A549 (cell line): ENCODE data around the gene TMEM9. TPM values are rescaled to one million over a fixed set of nuclear protein-coding genes. Genes with fewer than 3 reads are reported as not detected.

ENCODE experiments used
- ATAC-seq, 2 experiments: fragments of 200-7000 bp in 1 of 2; fragments of >200 bp in 1 of 2; cut with Nextera tagmentation in 1 of 2; cut with Tn5 transposase in 1 of 2; 3 replicates each; pipeline versions ENCODE4 v1.8.0 to v1.9.1; 2018 to 2020; ENCODE audit warnings: mild to moderate bottlenecking in 1 of 2, moderate library complexity in 1 of 2
- CTCF ChIA-PET: fragments of 300-600 bp; sonication (Branson Sonifier 250); formaldehyde crosslinking; extraction: SDS; loops from one replicate; lab custom pipeline; 2021; ENCODE audit warnings: antibody characterized with exemption, inconsistent platforms; lab: Yijun Ruan, JAX
- POLR2A ChIA-PET: fragments of 350-600 bp; formaldehyde crosslinking; extraction: SDS; loops from one replicate; lab custom pipeline; 2021; ENCODE audit warnings: antibody characterized with exemption, inconsistent platforms; lab: Yijun Ruan, JAX
- DNase-seq, 2 experiments: peaks; one replicate each; pipeline versions ENCODE4 v3.0.0 to v3.0.0-alpha.2; 2011 to 2016; ENCODE audit warnings: low read depth in 1 of 2, low spot score in 1 of 2
- FAIRE-seq: peaks from 2 replicates; lab custom pipeline; 2011; peaks lifted over from hg19 to GRCh38; lab: Jason Lieb, UNC
- H3K27ac ChIP-seq, 2 experiments: fragments of >200 bp; sonication (Bioruptor Twin); formaldehyde crosslinking; 3 replicates each; pipeline ENCODE4 v1.5.1; 2016 to 2017
- H3K4me1 ChIP-seq: fragments of >200 bp; sonication (Bioruptor Twin); formaldehyde crosslinking; 3 replicates; pipeline ENCODE4 v1.6.1; 2016
- H3K4me2 ChIP-seq: fragments of >200 bp; sonication (Bioruptor Twin); formaldehyde crosslinking; 3 replicates; pipeline ENCODE4 v1.6.1; 2016
- H3K4me3 ChIP-seq: fragments of >200 bp; sonication (Bioruptor Twin); formaldehyde crosslinking; 3 replicates; pipeline ENCODE4 v1.5.1; 2016
- H3K9me3 ChIP-seq: fragments of >200 bp; sonication (Bioruptor Twin); formaldehyde crosslinking; 3 replicates; pipeline ENCODE4 v1.6.1; 2016
- CEBPB ChIP-seq, 2 experiments: fragments of >200 bp in 1 of 2; sonication (Bioruptor Twin) in 1 of 2; formaldehyde crosslinking in 1 of 2; IDR thresholded peaks; 2 replicates each; pipeline ENCODE4 v1.6.1; 2012 to 2016
- ESRRA ChIP-seq: fragments of 150-350 bp; IDR thresholded peaks from 2 replicates; pipeline ENCODE4 v1.6.1; 2014; ENCODE audit warnings: mild to moderate bottlenecking, low read length, borderline replicate concordance
- FOXS1 ChIP-seq: fragments of 250-450 bp; sonication (Bioruptor Pico); IDR thresholded peaks from 2 replicates; pipeline ENCODE4 v1.5.0; 2020; ENCODE audit warnings: mild to moderate bottlenecking, moderate library complexity
- HDAC2 ChIP-seq: fragments of 200-600 bp; sonication (generic); IDR thresholded peaks from 2 replicates; pipeline ENCODE4 v1.6.1; 2016
- HOXA7 ChIP-seq: fragments of 250-450 bp; sonication (Bioruptor Pico); IDR thresholded peaks from 2 replicates; pipeline ENCODE4 v1.5.0; 2020; ENCODE audit warnings: mild to moderate bottlenecking, moderate library complexity
- JUNB ChIP-seq: fragments of >200 bp; sonication (Bioruptor Twin); formaldehyde crosslinking; IDR thresholded peaks from 2 replicates; pipeline ENCODE4 v1.6.1; 2016
- MYC ChIP-seq: IDR thresholded peaks from 2 replicates; pipeline ENCODE4 v1.6.1; 2012; ENCODE audit warnings: mild to moderate bottlenecking, inconsistent platforms, low read length, improper control_type of control experiment, borderline replicate concordance
- NPAS2 ChIP-seq: fragments of 250-450 bp; sonication (Bioruptor Pico); IDR thresholded peaks from 2 replicates; pipeline ENCODE4 v1.8.0; 2022; ENCODE audit warnings: mild to moderate bottlenecking, moderate library complexity, borderline replicate concordance
- NR3C1 ChIP-seq: fragments of >200 bp; sonication (Bioruptor Twin); formaldehyde crosslinking; IDR thresholded peaks from 3 replicates; pipeline ENCODE4 v1.6.1; 2017
- POLR2AphosphoS2 ChIP-seq: conservative IDR thresholded peaks from 2 replicates; pipeline ENCODE4 v1.6.1; 2012; ENCODE audit warnings: low read length, improper control_type of control experiment, inconsistent platforms
- RAD21 ChIP-seq, 2 experiments: fragments of >200 bp in 1 of 2; sonication (Bioruptor Twin) in 1 of 2; formaldehyde crosslinking in 1 of 2; IDR thresholded peaks in 1 of 2; conservative IDR thresholded peaks in 1 of 2; 2 replicates in 1 of 2; 3 replicates in 1 of 2; pipeline ENCODE4 v1.6.1; 2012 to 2018; ENCODE audit warnings: inconsistent platforms in 1 of 2
- RARB ChIP-seq: fragments of 250-450 bp; sonication (Bioruptor Pico); IDR thresholded peaks from 2 replicates; pipeline ENCODE4 v1.8.0; 2021; ENCODE audit warnings: mild to moderate bottlenecking, moderate library complexity
- REST ChIP-seq: fragments of 200-600 bp; sonication (generic); IDR thresholded peaks from 2 replicates; pipeline ENCODE4 v1.6.1; 2016; ENCODE audit warnings: antibody characterized with exemption, mild to moderate bottlenecking, moderate library complexity
- RNF2 ChIP-seq: fragments of 200-600 bp; sonication (generic); IDR thresholded peaks from 2 replicates; pipeline ENCODE4 v1.6.1; 2016; ENCODE audit warnings: low read depth, mild to moderate bottlenecking, antibody characterized with exemption, moderate library complexity, borderline replicate concordance
- TFCP2L1 ChIP-seq: fragments of 250-450 bp; sonication (Bioruptor Pico); IDR thresholded peaks from 2 replicates; pipeline ENCODE4 v1.5.0; 2021; ENCODE audit warnings: mild to moderate bottlenecking
- WGBS: methylation state at CpG from one replicate; pipeline ENCODE4 v1.1.6; 2017; ENCODE audit errors: missing lambda C conversion rate; 5-methylcytosine and 5-hydroxymethylcytosine counted together
- polyA plus RNA-seq, 4 experiments: library from polyadenylated mRNA; depleted of rRNA in 3 of 4; stranded (reverse); fragments of >200 nt; fragmentation: RNase III in 1 of 4; extraction: RNeasy Plus Mini Kit Qiagen cat#74134 plus additional on column Dnase treatment in 1 of 4; gene quantifications; 2 replicates in 3 of 4; 3 replicates in 1 of 4; pipeline ENCODE4 v1.2.3, GENCODE V29; 2011 to 2017
- TF ChIP-seq, protein P1 (sequence below): IDR thresholded peaks from 2 replicates; pipeline ENCODE4 v1.6.1; 2012; ENCODE audit warnings: low read depth, borderline replicate concordance
- TF ChIP-seq, protein P2 (sequence below): fragments of 450-650 bp; IDR thresholded peaks from 2 replicates; pipeline ENCODE4 v1.6.1; 2014; ENCODE audit warnings: antibody characterized with exemption

Gene TMEM9
- polyA plus RNA-seq, 2 of the 4 experiments (the other 2 are of a cell fraction) = 86.8 to 97.0 TPM

GRCh38 chr1:201092738-201093137, 61.5 kb downstream of the TMEM9 start:
- no peak for ATAC-seq
- POLR2A ChIA-PET = no interaction called here
- FAIRE-seq = no peak

DNA sequence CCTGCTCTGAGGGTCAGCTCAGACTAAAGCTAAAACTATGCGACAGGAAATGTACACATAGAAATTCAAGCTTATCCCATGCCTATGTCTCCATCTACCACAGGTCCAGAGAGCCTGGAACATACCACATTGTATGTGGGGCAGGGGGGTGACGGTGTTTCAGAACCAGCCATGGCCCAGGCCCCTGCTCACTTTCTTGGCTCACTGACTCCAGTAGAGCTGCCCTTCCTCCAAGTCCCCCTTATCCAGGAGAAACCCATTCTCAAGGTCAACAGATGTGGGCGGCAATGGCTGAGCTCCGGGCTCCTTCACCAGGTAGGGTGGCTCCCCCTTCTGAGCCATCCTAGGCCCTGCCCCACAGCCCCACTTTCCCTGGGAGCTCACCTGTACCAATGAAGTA, 63.0 kb downstream of the TMEM9 start:
- DNase-seq = no peak
- H3K4me1 ChIP-seq = no peaks in the 10 kb centered on the region
- TF ChIP-seq RARB (CRISPR knock-in tag) = no peak
- TF ChIP-seq REST = no peak
- TF ChIP-seq, protein P1, sequence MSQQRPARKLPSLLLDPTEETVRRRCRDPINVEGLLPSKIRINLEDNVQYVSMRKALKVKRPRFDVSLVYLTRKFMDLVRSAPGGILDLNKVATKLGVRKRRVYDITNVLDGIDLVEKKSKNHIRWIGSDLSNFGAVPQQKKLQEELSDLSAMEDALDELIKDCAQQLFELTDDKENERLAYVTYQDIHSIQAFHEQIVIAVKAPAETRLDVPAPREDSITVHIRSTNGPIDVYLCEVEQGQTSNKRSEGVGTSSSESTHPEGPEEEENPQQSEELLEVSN = no peak
- TF ChIP-seq POLR2AphosphoS2 = no peak
- TF ChIP-seq MYC = no peak
- no peak for TF ChIP-seq RNF2
- no peak for TF ChIP-seq JUNB
- ATAC-seq = no peak
- ChIA-PET CTCF (interaction anchor here (0.6 to 1.4 kb wide), 3 partner anchors 22 to 1410 kb away, joined by 3 to 4 read pairs (median 3); partner anchors contain the start of gene ASCL5), POLR2A (no interaction called here)
- 79% methylated on average over 4 of the region's 4 CpGs for WGBS
- H3K9me3 ChIP-seq = no peaks in the 10 kb centered on the region
- no peak overlapping the region for H3K27ac ChIP-seq
- H3K4me2 ChIP-seq = no peak overlapping the region
- FAIRE-seq = no peak
- no peak overlapping the region for H3K4me3 ChIP-seq

More at GRCh38 chr1:201092738-201093137, 61.5 kb downstream of the TMEM9 start:
- Histone ChIP-seq H3K4me2 (no peak overlapping the region), H3K4me3 (no peak overlapping the region), H3K27ac (no peak overlapping the region), H3K9me3 (no peaks in the 10 kb centered on the region), H3K4me1 (no peaks in the 10 kb centered on the region)
- DNase-seq = no peak
- WGBS = 59% methylated on average over 3 of the region's 3 CpGs
- TF ChIP-seq HDAC2 (no peak), HOXA7 (CRISPR knock-in tag) (no peak), ESRRA (no peak), NPAS2 (CRISPR knock-in tag) (no peak), MYC (no peak), CEBPB (IDR thresholded peaks at IDR 0.05) (no peak), TFCP2L1 (CRISPR knock-in tag) (no peak), RAD21 (conservative IDR thresholded peaks at IDR 0.05 in 1 of 2, IDR thresholded peaks at IDR 0.05 in 1 of 2) (no peak)
- TF ChIP-seq, protein P2, sequence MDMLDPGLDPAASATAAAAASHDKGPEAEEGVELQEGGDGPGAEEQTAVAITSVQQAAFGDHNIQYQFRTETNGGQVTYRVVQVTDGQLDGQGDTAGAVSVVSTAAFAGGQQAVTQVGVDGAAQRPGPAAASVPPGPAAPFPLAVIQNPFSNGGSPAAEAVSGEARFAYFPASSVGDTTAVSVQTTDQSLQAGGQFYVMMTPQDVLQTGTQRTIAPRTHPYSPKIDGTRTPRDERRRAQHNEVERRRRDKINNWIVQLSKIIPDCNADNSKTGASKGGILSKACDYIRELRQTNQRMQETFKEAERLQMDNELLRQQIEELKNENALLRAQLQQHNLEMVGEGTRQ = no peak
- TF ChIP-seq, protein P1 = no peak
- CTCF ChIA-PET = interaction anchor here (12.4 kb wide), 1 partner anchor 22 kb away, joined by 84 read pairs; the partner anchor contains the start of gene CACNA1S

DNA sequence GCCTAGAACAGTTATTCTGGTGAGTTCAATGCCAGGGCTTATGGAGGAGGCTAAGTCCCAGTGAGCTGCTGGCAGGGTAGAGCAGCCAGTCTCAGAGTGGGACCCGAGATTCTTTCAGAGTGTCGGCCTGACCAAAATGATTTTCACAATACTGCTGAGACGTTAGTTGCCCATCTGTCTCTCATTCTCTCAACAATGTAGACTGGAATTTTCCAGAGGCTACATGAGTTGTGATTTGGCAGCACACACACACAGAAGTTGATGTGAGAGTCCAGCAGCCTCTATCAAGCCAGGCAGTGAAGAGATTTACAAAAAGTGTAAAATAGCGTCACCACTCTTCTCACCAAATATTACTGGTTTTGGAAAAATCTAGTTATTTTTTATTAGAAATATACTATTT, 63.7 kb downstream of the TMEM9 start:
- CTCF ChIA-PET = interaction anchor here (1.4 kb wide), 1 partner anchor 23 kb away, joined by 4 read pairs; no protein-coding TSS in a partner anchor
- 58% methylated on average over 4 of the region's 4 CpGs for WGBS
- TF ChIP-seq ESRRA = no peak
- no peak for TF ChIP-seq FOXS1 (CRISPR knock-in tag)
- no peak for TF ChIP-seq MYC
- no peak for TF ChIP-seq REST
- no peak for TF ChIP-seq NR3C1
- TF ChIP-seq, all 56 proteins: peak for 0
- Histone ChIP-seq H3K27ac (no peak overlapping the region), H3K4me1 (no peaks in the 10 kb centered on the region), H3K4me3 (no peak overlapping the region), H3K4me2 (no peak overlapping the region), H3K9me3 (no peaks in the 10 kb centered on the region)
- no peak for ATAC-seq
- POLR2A ChIA-PET = no interaction called here
- no peak for DNase-seq
- no peak for FAIRE-seq
